GM12878 (cell line): Measurements from ENCODE around the gene ANKRD60. TPM values are rescaled to one million over a fixed set of nuclear protein-coding genes. Genes with fewer than 3 reads are reported as not detected.

Experiments used
- ATAC-seq: fragments of 200-7000 bp; cut with Tn5 transposase; 3 replicates; pipeline ENCODE4 v1.9.1; 2020; ENCODE audit warnings: mild to moderate bottlenecking, moderate library complexity
- BruUV-seq: library from RNA; stranded (reverse); fragments of 400-500 nt; replicated peaks from 2 replicates; lab custom pipeline; 2021; lab: Mats Ljungman, UMichigan
- CTCF ChIA-PET: fragments of 300-600 bp; sonication (Branson Sonifier 250); formaldehyde crosslinking; extraction: SDS; loops from one replicate; lab custom pipeline; 2021; ENCODE audit warnings: inconsistent platforms; lab: Yijun Ruan, JAX
- POLR2A ChIA-PET: fragments of 350-600 bp; formaldehyde crosslinking; extraction: SDS; loops from one replicate; lab custom pipeline; 2021; ENCODE audit warnings: inconsistent platforms; lab: Charles Lee
- RAD21 ChIA-PET: fragments of 300-600 bp; sonication (Branson Sonifier 250); formaldehyde crosslinking; loops from one replicate; lab custom pipeline; 2023; ENCODE audit warnings: antibody characterized with exemption; ENCODE audit not compliant: unreplicated experiment; lab: Charles Lee
- SMC1A ChIA-PET: fragments of 300-600 bp; sonication (Branson Sonifier 250); formaldehyde crosslinking; loops from one replicate; lab custom pipeline; 2023; ENCODE audit not compliant: unreplicated experiment, uncharacterized antibody; lab: Charles Lee
- DNase-seq: peaks from one replicate; pipeline ENCODE4 v3.0.0-alpha.2; 2011; ENCODE audit warnings: low read depth, low spot score
- FAIRE-seq: peaks from 3 replicates; lab custom pipeline; 2011; peaks lifted over from hg19 to GRCh38; lab: Jason Lieb, UNC
- H2AFZ ChIP-seq: 2 replicates; pipeline ENCODE4 v1.6.0; 2011; ENCODE audit warnings: low read depth, low read length, control low read depth; ENCODE audit not compliant: control insufficient read depth
- H3K27ac ChIP-seq: 2 replicates; pipeline ENCODE4 v1.5.1; 2011; ENCODE audit warnings: control low read depth; ENCODE audit not compliant: control insufficient read depth, insufficient read depth
- H3K27me3 ChIP-seq, 2 experiments: replicated peaks in 1 of 2; 2 replicates each; pipeline versions ENCODE4 v1.6.0 to v1.6.1; 2011; ENCODE audit warnings: low read length in 1 of 2; ENCODE audit not compliant: control insufficient read depth in 2 of 2, insufficient read depth in 2 of 2
- H3K36me3 ChIP-seq, 2 experiments: 2 replicates each; pipeline ENCODE4 v1.5.1; 2011; ENCODE audit warnings: low read length in 1 of 2; ENCODE audit not compliant: control insufficient read depth in 2 of 2, insufficient read depth in 2 of 2
- H3K4me1 ChIP-seq: 2 replicates; pipeline ENCODE4 v1.6.1; 2011; ENCODE audit warnings: mild to moderate bottlenecking, low read length, moderate library complexity, mixed read lengths; ENCODE audit not compliant: control insufficient read depth, insufficient read depth
- H3K4me2 ChIP-seq: 2 replicates; pipeline ENCODE4 v1.6.0; 2011; ENCODE audit warnings: control low read depth; ENCODE audit not compliant: control insufficient read depth, insufficient read depth
- H3K4me3 ChIP-seq: fragments of 200-600 bp; sonication (generic); 2 replicates; pipeline ENCODE4 v1.5.1; 2016
- H3K79me2 ChIP-seq: 2 replicates; pipeline ENCODE4 v1.6.0; 2011; ENCODE audit warnings: low read length; ENCODE audit not compliant: control insufficient read depth, insufficient read depth
- H3K9ac ChIP-seq: 2 replicates; pipeline ENCODE4 v1.8.0; 2011; ENCODE audit warnings: low read length, control low read depth, mixed read lengths; ENCODE audit not compliant: control insufficient read depth, insufficient read depth
- H3K9me3 ChIP-seq: replicated peaks from 3 replicates; pipeline ENCODE4 v1.5.1; 2011; ENCODE audit warnings: mild to moderate bottlenecking, low read length; ENCODE audit not compliant: control insufficient read depth, insufficient read depth
- H4K20me1 ChIP-seq: 2 replicates; pipeline ENCODE4 v1.6.0; 2011; ENCODE audit not compliant: control insufficient read depth, insufficient read depth
- ATF2 ChIP-seq: IDR thresholded peaks from 2 replicates; pipeline ENCODE4 v1.6.1; 2012; ENCODE audit warnings: low read length, inconsistent platforms
- BACH1 ChIP-seq: fragments of 450-650 bp; IDR thresholded peaks from 2 replicates; pipeline ENCODE4 v1.6.1; 2017; ENCODE audit warnings: mild to moderate bottlenecking, borderline replicate concordance
- GABPA ChIP-seq: IDR thresholded peaks from 2 replicates; pipeline ENCODE4 v1.6.1; 2014; ENCODE audit warnings: antibody characterized with exemption, low read depth, mild to moderate bottlenecking, inconsistent platforms
- MEF2B ChIP-seq: fragments of 450-650 bp; IDR thresholded peaks from 2 replicates; pipeline ENCODE4 v1.6.1; 2018; ENCODE audit warnings: mild to moderate bottlenecking, moderate library complexity; ENCODE audit not compliant: partially characterized antibody, poor library complexity, severe bottlenecking
- SIN3A ChIP-seq: IDR thresholded peaks from 2 replicates; pipeline ENCODE4 v1.6.1; 2012; ENCODE audit warnings: low read depth, low read length, improper control_type of control experiment
- SKIL ChIP-seq: fragments of 450-650 bp; IDR thresholded peaks from 2 replicates; pipeline ENCODE4 v1.6.1; 2017; ENCODE audit warnings: mild to moderate bottlenecking, low read depth, inconsistent platforms; ENCODE audit not compliant: poor library complexity, severe bottlenecking
- SMARCA5 ChIP-seq: fragments of 450-650 bp; IDR thresholded peaks from 2 replicates; pipeline ENCODE4 v1.6.1; 2017; ENCODE audit warnings: mild to moderate bottlenecking
- USF2 ChIP-seq: IDR thresholded peaks from 2 replicates; pipeline ENCODE4 v1.6.1; 2011; ENCODE audit warnings: low read depth, low read length, improper control_type of control experiment, borderline replicate concordance
- ZNF592 ChIP-seq: fragments of 450-650 bp; IDR thresholded peaks from 2 replicates; pipeline ENCODE4 v1.6.1; 2017; ENCODE audit warnings: mild to moderate bottlenecking, moderate library complexity
- ZNF687 ChIP-seq: fragments of 450-650 bp; IDR thresholded peaks from 2 replicates; pipeline ENCODE4 v1.6.1; 2017; ENCODE audit warnings: mild to moderate bottlenecking, moderate library complexity
- WGBS: methylation state at CpG from one replicate; pipeline ENCODE4 v1.1.6; 2016; ENCODE audit warnings: low lambda C conversion rate; ENCODE audit not compliant: insufficient replicate concordance, insufficient coverage; ENCODE audit errors: missing lambda C conversion rate; 5-methylcytosine and 5-hydroxymethylcytosine counted together
- in situ Hi-C: fragments of 300-500 bp; cut with MboI; formaldehyde crosslinking; loops from 9 replicates; pipeline ENCODE4 v1.14.3; 2018; ENCODE audit warnings: mixed read lengths
- intact Hi-C: fragments of 100-400 bp; cut with micrococcal nuclease; formaldehyde crosslinking; loops from one replicate; pipeline ENCODE4 v1.14.2; 2022; ENCODE audit not compliant: unreplicated experiment
- polyA plus RNA-seq, 11 experiments: library from polyadenylated mRNA; depleted of rRNA in 4 of 11; unstranded in 6 of 11; stranded (reverse) in 5 of 11; fragments of >200 nt; fragmentation: Nextera tagmentation in 4 of 11; fragmentation: Illumina TruSeq in 1 of 11; extraction: Ambion mirVana in 4 of 11; extraction: Trizol in 1 of 11; gene quantifications; 1 replicate in 1 of 11; 2 replicates in 10 of 11; pipeline versions ENCODE4 v1.2.1 to v1.2.3, GENCODE V29; 2011 to 2016; ENCODE audit warnings: inconsistent platforms in 2 of 11, missing spikeins in 2 of 11, low read depth in 1 of 11
- total RNA-seq, 4 experiments: library from RNA; depleted of rRNA in 3 of 4; stranded (reverse); fragments of >200 nt in 3 of 4; fragmentation: Illumina TruSeq in 1 of 4; extraction: Trizol in 1 of 4; gene quantifications; 2 replicates each; pipeline versions ENCODE4 v1.2.1 to v1.2.3, GENCODE V29; 2013 to 2021

ANKRD60 gene
- total and polyA plus RNA-seq, 10 of the 15 experiments (the other 5 are each of a cell fraction or from before 2014, with no cell fraction given) = not detected

- intact Hi-C loops = loop anchor here (1.0 kb wide), 2 partner anchors 525 to 582 kb away; no protein-coding TSS in a partner anchor
These were observed 49.4 kb downstream of the ANKRD60 start for GRCh38 chr20:58179083-58179431.

More at GRCh38 chr20:58179083-58179431, 49.4 kb downstream of the ANKRD60 start:
- ChIA-PET SMC1A (interaction anchor here (1.2 kb wide), 1 partner anchor 92 kb away, joined by 4 read pairs; no protein-coding TSS in a partner anchor), RAD21 (interaction anchor here (1.5 to 2.1 kb wide), 2 partner anchors 92 to 526 kb away, joined by 4 to 6 read pairs; no protein-coding TSS in a partner anchor), POLR2A (interaction anchor here (1.0 kb wide), 1 partner anchor 585 kb away, joined by 4 read pairs; no protein-coding TSS in a partner anchor), CTCF (interaction anchor here (0.9 to 4.0 kb wide), 4 partner anchors 525 to 583 kb away, joined by 3 to 20 read pairs (median 8); no protein-coding TSS in a partner anchor)
- H3K9me3 ChIP-seq = no peaks in the 10 kb centered on the region; the same call in 2 of the 3 replicates
- no peak for TF ChIP-seq MEF2B
- no peak for TF ChIP-seq ATF2
- no peak for TF ChIP-seq BACH1
- no peak for TF ChIP-seq ZNF687
- TF ChIP-seq USF2 = no peak
- TF ChIP-seq ZNF592 = no peak
- TF ChIP-seq SMARCA5 = no peak
- no peak for TF ChIP-seq GABPA
- no peak for TF ChIP-seq SKIL
- TF ChIP-seq SIN3A = no peak
- H2AFZ ChIP-seq = no peak overlapping the region
- no peak overlapping the region for H3K4me2 ChIP-seq
- H3K79me2 ChIP-seq = no peaks in the 10 kb centered on the region
- ATAC-seq (no peak), FAIRE-seq (no peak), DNase-seq (no peak)
- H3K27me3 ChIP-seq = peaks cover 0 to 1% of the 10 kb centered on the region in 2 experiments
- no peaks in the 10 kb centered on the region for H3K4me1 ChIP-seq
- H4K20me1 ChIP-seq = no peaks in the 10 kb centered on the region; the same call in 1 of the 2 replicates
- in situ Hi-C loops = no loop called here
- H3K27ac ChIP-seq = no peak overlapping the region
- BruUV-seq = no TSS peak
- no peaks in the 10 kb centered on the region for H3K36me3 ChIP-seq
- H3K9ac ChIP-seq = no peak overlapping the region
- H3K4me3 ChIP-seq = no peak overlapping the region
- 31% methylated on average over 8 of the region's 9 CpGs for WGBS
